Measurements from ENCODE around the gene RNF11.

Gene RNF11

DNA sequence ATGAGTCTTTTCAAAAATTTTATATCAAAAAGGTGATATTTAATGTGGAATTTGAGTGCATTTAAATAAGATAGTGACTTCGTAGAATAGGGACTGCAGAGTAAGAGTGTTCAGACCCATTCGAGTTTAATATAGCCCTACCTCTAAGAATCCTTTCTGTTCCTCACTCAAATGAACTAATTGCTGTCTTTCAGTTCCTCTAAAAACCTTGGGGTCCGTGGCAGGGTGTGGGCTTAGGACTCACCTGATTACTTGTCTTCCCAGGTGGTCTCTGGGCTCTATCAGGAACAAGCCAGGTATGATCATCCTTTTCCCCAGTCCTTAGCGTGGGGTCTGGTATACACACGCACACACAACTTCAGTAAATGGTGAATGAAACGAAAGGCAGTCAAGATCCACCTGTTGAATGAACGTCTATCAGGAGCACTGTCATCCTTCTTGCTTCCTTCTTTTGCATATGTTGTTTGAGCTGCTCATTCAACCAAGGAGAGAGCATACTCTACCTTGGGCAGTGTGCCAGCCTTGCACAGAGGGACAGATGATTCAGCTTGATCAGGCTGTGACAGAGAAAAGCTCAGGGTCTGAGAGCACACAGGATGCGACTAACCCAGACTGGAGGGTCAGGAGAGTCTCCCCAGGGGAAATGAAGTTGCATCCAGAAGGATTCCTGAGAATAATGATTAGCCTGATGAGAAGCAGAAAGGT, 1.2 kb upstream of the RNF11 start:
- no peak overlapping the region for H3K27ac ChIP-seq
- DNase-seq (ENCODE audit: low read depth, low spot score): no peak
- peak overlapping the region; percentile 90 for H3K9ac ChIP-seq (ENCODE audit: insufficient read length)
- peak overlapping the region; percentile 83 for H3K4me3 ChIP-seq
- TF ChIP-seq EZH2 (IDR thresholded peaks at IDR 0.05) (no peak), POLR2AphosphoS5 (IDR thresholded peaks at IDR 0.05; ENCODE audit: borderline replicate concordance, low read depth, low read length) (no peak; the same call in 1 of the 2 replicates), FOXP2 (optimal IDR thresholded peaks at IDR 0.05; ENCODE audit: control extremely low read depth, extremely low read length, insufficient read depth) (no peak)
- no peaks in the 10 kb centered on the region for H3K36me3 ChIP-seq (ENCODE audit: insufficient read depth, low read length)
- H3K9me3 ChIP-seq (ENCODE audit: low read depth, low read length): no peaks in the 10 kb centered on the region

DNA sequence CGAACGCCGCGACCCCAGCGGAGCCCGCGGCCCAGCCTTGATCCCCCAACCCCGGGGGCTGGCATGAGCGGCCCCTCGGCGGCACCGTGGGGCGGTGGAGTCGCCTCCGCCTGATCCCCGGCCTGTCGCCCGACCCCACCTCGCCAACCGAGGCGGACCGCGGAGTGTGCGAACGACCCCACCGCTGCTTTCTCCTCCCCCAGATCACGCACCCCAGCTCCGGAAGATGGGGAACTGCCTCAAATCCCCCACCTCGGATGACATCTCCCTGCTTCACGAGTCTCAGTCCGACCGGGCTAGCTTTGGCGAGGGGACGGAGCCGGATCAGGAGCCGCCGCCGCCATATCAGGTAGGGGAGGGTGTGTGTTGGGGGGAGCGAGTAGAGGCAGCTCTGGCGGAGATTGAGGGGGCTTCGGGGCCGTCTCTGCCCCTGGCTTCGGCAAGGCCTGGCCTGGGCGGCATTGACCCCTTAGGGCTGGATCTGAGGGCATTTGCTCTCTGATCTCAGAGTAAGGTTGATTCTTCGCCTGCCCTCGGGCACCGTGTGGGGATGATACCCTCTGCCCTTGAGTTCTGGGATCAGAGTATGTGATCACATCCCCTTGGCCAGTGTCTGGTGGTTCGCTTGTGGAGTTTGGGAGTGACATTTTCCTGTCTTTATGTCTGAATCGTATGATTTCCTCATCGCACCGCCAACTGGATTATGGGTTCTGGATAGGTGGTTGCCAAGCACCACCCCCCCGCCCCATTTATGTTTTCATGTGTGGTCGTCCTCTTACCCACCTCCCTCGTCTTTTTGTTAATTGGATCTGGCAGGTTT, 668 bp downstream of the RNF11 start:
- peak overlapping the region; percentile 90 for H3K9ac ChIP-seq (ENCODE audit: insufficient read length)
- TF ChIP-seq FOXP2 (optimal IDR thresholded peaks at IDR 0.05; ENCODE audit: control extremely low read depth, extremely low read length, insufficient read depth) (no peak), EZH2 (IDR thresholded peaks at IDR 0.05) (no peak), POLR2AphosphoS5 (IDR thresholded peaks at IDR 0.05; ENCODE audit: borderline replicate concordance, low read depth, low read length) (no peak)
- no peak for DNase-seq (ENCODE audit: low read depth, low spot score)
- H3K4me3 ChIP-seq: peak overlapping the region; percentile 83
- H3K27ac ChIP-seq: no peak overlapping the region
- no peaks in the 10 kb centered on the region for H3K9me3 ChIP-seq (ENCODE audit: low read depth, low read length)
- no peaks in the 10 kb centered on the region for H3K36me3 ChIP-seq (ENCODE audit: insufficient read depth, low read length)

- Histone ChIP-seq H3K36me3 (ENCODE audit: insufficient read depth, low read length) (no peaks in the 10 kb centered on the region), H3K9ac (ENCODE audit: insufficient read length) (peak overlapping the region; percentile 90), H3K4me3 (peak overlapping the region; percentile 83), H3K27ac (peak overlapping the region; percentile 59), H3K9me3 (ENCODE audit: low read depth, low read length) (no peaks in the 10 kb centered on the region)
- no peak for DNase-seq (ENCODE audit: low read depth, low spot score)
- TF ChIP-seq EZH2 (IDR thresholded peaks at IDR 0.05) (no peak), FOXP2 (optimal IDR thresholded peaks at IDR 0.05; ENCODE audit: control extremely low read depth, extremely low read length, insufficient read depth) (no peak), POLR2AphosphoS5 (IDR thresholded peaks at IDR 0.05; ENCODE audit: borderline replicate concordance, low read depth, low read length) (no peak)
Measured at GRCh38 chr1:51237351-51238033, 1.4 kb downstream of the RNF11 start.

DNA sequence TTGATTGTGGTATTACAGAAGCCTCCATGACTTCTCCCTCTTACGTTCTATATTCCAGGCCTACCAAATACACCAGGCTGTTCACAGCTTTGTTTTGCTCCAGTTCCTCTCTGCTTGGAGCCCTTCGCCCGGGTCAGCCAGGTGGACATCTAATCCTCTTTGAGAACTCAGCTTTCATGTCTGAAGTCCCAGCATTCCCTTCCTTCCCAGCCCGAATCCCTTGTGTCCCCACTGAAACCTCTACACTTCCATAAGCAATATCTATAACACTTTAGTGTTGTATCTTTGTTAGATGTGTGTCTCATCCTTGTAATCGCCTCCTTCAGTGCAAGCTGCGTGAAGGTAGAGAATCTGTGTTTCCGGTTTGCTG, 1.9 kb downstream of the RNF11 start:
- H3K36me3 ChIP-seq (ENCODE audit: insufficient read depth, low read length): no peaks in the 10 kb centered on the region
- DNase-seq (ENCODE audit: low read depth, low spot score): no peak
- H3K9ac ChIP-seq (ENCODE audit: insufficient read length): peak overlapping the region; percentile 90
- TF ChIP-seq FOXP2 (optimal IDR thresholded peaks at IDR 0.05; ENCODE audit: control extremely low read depth, extremely low read length, insufficient read depth) (no peak), POLR2AphosphoS5 (IDR thresholded peaks at IDR 0.05; ENCODE audit: borderline replicate concordance, low read depth, low read length) (no peak), EZH2 (IDR thresholded peaks at IDR 0.05) (no peak)
- peak overlapping the region; percentile 83 for H3K4me3 ChIP-seq
- H3K9me3 ChIP-seq (ENCODE audit: low read depth, low read length): no peaks in the 10 kb centered on the region
- H3K27ac ChIP-seq: peak overlapping the region; percentile 59

DNA sequence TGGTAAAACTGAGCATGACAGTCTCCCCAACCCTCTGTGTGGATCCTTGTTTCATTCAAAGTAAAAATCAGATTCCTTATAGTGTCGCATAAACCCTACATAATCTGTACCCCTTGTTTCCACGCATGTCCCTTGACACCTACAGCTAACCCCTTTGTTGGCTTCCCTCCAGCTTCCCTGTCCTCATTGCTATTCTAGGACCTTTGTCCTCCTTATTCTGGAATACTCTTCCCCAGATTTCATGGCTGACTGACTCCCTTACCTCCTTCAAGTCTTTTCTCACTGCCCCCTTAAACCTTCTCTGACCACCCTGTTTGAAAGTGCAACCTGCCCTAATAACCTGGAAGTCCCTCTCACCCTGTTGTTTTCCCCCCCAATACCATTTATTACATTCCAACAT, 4.0 kb downstream of the RNF11 start:
- no peak for DNase-seq (ENCODE audit: low read depth, low spot score)

GRCh38 chr1:51241119-51241518, 5.0 kb downstream of the RNF11 start:
- Histone ChIP-seq H3K4me3 (no peak overlapping the region), H3K9ac (ENCODE audit: insufficient read length) (no peak overlapping the region), H3K36me3 (ENCODE audit: insufficient read depth, low read length) (no peaks in the 10 kb centered on the region), H3K27ac (no peak overlapping the region), H3K9me3 (ENCODE audit: low read depth, low read length) (no peaks in the 10 kb centered on the region)
- TF ChIP-seq POLR2AphosphoS5 (IDR thresholded peaks at IDR 0.05; ENCODE audit: borderline replicate concordance, low read depth, low read length) (no peak), FOXP2 (optimal IDR thresholded peaks at IDR 0.05; ENCODE audit: control extremely low read depth, extremely low read length, insufficient read depth) (no peak), EZH2 (IDR thresholded peaks at IDR 0.05) (no peak)
- DNase-seq (ENCODE audit: low read depth, low spot score): no peak

More for the DNA sequence above, 4.0 kb downstream of the RNF11 start:
- Histone ChIP-seq H3K27ac (no peak overlapping the region), H3K4me3 (no peak overlapping the region), H3K9me3 (ENCODE audit: low read depth, low read length) (no peaks in the 10 kb centered on the region), H3K36me3 (ENCODE audit: insufficient read depth, low read length) (no peaks in the 10 kb centered on the region), H3K9ac (ENCODE audit: insufficient read length) (no peak overlapping the region)
- TF ChIP-seq FOXP2 (optimal IDR thresholded peaks at IDR 0.05; ENCODE audit: control extremely low read depth, extremely low read length, insufficient read depth): no peak
- TF ChIP-seq POLR2AphosphoS5 (IDR thresholded peaks at IDR 0.05; ENCODE audit: borderline replicate concordance, low read depth, low read length): no peak
- TF ChIP-seq EZH2 (IDR thresholded peaks at IDR 0.05): no peak

DNA sequence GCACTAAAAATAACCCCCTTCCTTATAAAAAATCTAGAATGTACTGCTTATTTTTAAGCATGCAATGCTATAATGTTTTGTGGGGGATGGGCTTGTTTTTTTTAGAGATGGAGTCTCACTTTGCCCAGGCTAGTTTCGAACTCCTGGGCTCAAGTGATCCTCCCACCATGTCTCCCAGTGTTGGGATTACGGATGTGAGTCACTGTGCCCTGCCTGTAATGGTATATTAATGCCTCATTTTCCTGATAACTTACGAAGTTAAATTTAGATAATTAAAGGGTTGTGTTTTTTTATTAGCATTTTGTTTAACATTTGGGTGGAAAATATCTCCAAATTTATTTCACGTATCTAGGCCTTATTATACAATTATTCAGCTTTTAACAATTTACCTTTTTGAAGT, 6.5 kb downstream of the RNF11 start:
- no peak overlapping the region for H3K27ac ChIP-seq
- H3K36me3 ChIP-seq (ENCODE audit: insufficient read depth, low read length): no peaks in the 10 kb centered on the region
- H3K4me3 ChIP-seq: no peak overlapping the region
- DNase-seq (ENCODE audit: low read depth, low spot score): no peak
- TF ChIP-seq POLR2AphosphoS5 (IDR thresholded peaks at IDR 0.05; ENCODE audit: borderline replicate concordance, low read depth, low read length) (no peak), EZH2 (IDR thresholded peaks at IDR 0.05) (no peak), FOXP2 (optimal IDR thresholded peaks at IDR 0.05; ENCODE audit: control extremely low read depth, extremely low read length, insufficient read depth) (no peak)
- no peak overlapping the region for H3K9ac ChIP-seq (ENCODE audit: insufficient read length)
- no peaks in the 10 kb centered on the region for H3K9me3 ChIP-seq (ENCODE audit: low read depth, low read length)

GRCh38 chr1:51247022-51247421, 10.9 kb downstream of the RNF11 start:
- Histone ChIP-seq H3K36me3 (ENCODE audit: insufficient read depth, low read length) (peaks cover 3% of the 10 kb centered on the region; the same call in 1 of the 2 replicates), H3K9me3 (ENCODE audit: low read depth, low read length) (no peaks in the 10 kb centered on the region), H3K27ac (no peak overlapping the region), H3K9ac (ENCODE audit: insufficient read length) (no peak overlapping the region), H3K4me3 (no peak overlapping the region)
- TF ChIP-seq EZH2 (IDR thresholded peaks at IDR 0.05) (no peak), POLR2AphosphoS5 (IDR thresholded peaks at IDR 0.05; ENCODE audit: borderline replicate concordance, low read depth, low read length) (no peak), FOXP2 (optimal IDR thresholded peaks at IDR 0.05; ENCODE audit: control extremely low read depth, extremely low read length, insufficient read depth) (no peak)
- no peak for DNase-seq (ENCODE audit: low read depth, low spot score)

Measured in SK-N-MC (cell line).